ENCODE data around the gene KRTAP13-1.

GRCh38 chr21:30439975-30440374 lies 44.1 kb downstream of the KRTAP13-1 start, which contains the start of gene KRTAP15-1:
- TF ChIP-seq CTCF (IDR thresholded peaks at IDR 0.05): no peak
- no peak for TF ChIP-seq POLR2A (IDR thresholded peaks at IDR 0.05)
